ENCODE data around the gene BRD9.

The BRD9 gene

GRCh38 chr5:859798-860296 is 32.8 kb downstream of the BRD9 start:
- ChIA-PET POLR2A (no interaction called here), CTCF (no interaction called here)
- no peak for TF ChIP-seq ZNF10 (tag by site-specific recombination; IDR thresholded peaks at IDR 0.05)
- TF ChIP-seq ZNF2 (tag by site-specific recombination; IDR thresholded peaks at IDR 0.05), result no peak
- TF ChIP-seq ZNF292 (tag by site-specific recombination; IDR thresholded peaks at IDR 0.05; ENCODE audit: borderline replicate concordance, low read depth), result no peak
- no peak for TF ChIP-seq ZNF391 (tag by site-specific recombination; IDR thresholded peaks at IDR 0.05; ENCODE audit: borderline replicate concordance, low read depth)
- TF ChIP-seq SALL2 (tag by site-specific recombination; IDR thresholded peaks at IDR 0.05; ENCODE audit: borderline replicate concordance), result no peak
- TF ChIP-seq ZNF132 (tag by site-specific recombination; IDR thresholded peaks at IDR 0.05; ENCODE audit: borderline replicate concordance), result no peak
- no peak for TF ChIP-seq ZNF394 (tag by site-specific recombination; IDR thresholded peaks at IDR 0.05; ENCODE audit: borderline replicate concordance)
- no peak for TF ChIP-seq ZNF777 (tag by site-specific recombination; IDR thresholded peaks at IDR 0.05; ENCODE audit: borderline replicate concordance)
- TF ChIP-seq, protein P1, sequence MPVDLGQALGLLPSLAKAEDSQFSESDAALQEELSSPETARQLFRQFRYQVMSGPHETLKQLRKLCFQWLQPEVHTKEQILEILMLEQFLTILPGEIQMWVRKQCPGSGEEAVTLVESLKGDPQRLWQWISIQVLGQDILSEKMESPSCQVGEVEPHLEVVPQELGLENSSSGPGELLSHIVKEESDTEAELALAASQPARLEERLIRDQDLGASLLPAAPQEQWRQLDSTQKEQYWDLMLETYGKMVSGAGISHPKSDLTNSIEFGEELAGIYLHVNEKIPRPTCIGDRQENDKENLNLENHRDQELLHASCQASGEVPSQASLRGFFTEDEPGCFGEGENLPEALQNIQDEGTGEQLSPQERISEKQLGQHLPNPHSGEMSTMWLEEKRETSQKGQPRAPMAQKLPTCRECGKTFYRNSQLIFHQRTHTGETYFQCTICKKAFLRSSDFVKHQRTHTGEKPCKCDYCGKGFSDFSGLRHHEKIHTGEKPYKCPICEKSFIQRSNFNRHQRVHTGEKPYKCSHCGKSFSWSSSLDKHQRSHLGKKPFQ (tag by site-specific recombination; IDR thresholded peaks at IDR 0.05), result no peak
- TF ChIP-seq PRDM10 (tag by site-specific recombination; IDR thresholded peaks at IDR 0.05), result no peak
- TF ChIP-seq, protein P2, sequence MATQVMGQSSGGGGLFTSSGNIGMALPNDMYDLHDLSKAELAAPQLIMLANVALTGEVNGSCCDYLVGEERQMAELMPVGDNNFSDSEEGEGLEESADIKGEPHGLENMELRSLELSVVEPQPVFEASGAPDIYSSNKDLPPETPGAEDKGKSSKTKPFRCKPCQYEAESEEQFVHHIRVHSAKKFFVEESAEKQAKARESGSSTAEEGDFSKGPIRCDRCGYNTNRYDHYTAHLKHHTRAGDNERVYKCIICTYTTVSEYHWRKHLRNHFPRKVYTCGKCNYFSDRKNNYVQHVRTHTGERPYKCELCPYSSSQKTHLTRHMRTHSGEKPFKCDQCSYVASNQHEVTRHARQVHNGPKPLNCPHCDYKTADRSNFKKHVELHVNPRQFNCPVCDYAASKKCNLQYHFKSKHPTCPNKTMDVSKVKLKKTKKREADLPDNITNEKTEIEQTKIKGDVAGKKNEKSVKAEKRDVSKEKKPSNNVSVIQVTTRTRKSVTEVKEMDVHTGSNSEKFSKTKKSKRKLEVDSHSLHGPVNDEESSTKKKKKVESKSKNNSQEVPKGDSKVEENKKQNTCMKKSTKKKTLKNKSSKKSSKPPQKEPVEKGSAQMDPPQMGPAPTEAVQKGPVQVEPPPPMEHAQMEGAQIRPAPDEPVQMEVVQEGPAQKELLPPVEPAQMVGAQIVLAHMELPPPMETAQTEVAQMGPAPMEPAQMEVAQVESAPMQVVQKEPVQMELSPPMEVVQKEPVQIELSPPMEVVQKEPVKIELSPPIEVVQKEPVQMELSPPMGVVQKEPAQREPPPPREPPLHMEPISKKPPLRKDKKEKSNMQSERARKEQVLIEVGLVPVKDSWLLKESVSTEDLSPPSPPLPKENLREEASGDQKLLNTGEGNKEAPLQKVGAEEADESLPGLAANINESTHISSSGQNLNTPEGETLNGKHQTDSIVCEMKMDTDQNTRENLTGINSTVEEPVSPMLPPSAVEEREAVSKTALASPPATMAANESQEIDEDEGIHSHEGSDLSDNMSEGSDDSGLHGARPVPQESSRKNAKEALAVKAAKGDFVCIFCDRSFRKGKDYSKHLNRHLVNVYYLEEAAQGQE (tag by site-specific recombination; IDR thresholded peaks at IDR 0.05), result no peak
- no peak for TF ChIP-seq ZBTB1 (tag by site-specific recombination; IDR thresholded peaks at IDR 0.05)
- TF ChIP-seq ZNF202 (tag by site-specific recombination; IDR thresholded peaks at IDR 0.05; ENCODE audit: borderline replicate concordance), result no peak
- TF ChIP-seq ZNF677 (tag by site-specific recombination; IDR thresholded peaks at IDR 0.05), result no peak
- no peak for TF ChIP-seq GLI4 (tag by site-specific recombination; IDR thresholded peaks at IDR 0.05)
- no peak for TF ChIP-seq OSR2 (tag by site-specific recombination; IDR thresholded peaks at IDR 0.05)
- no peak for TF ChIP-seq ZNF621 (tag by site-specific recombination; IDR thresholded peaks at IDR 0.05)
- no peak for TF ChIP-seq ZNF747 (tag by site-specific recombination; IDR thresholded peaks at IDR 0.05)
- TF ChIP-seq ZNF354C (tag by site-specific recombination; IDR thresholded peaks at IDR 0.05; ENCODE audit: borderline replicate concordance, low read depth), result no peak
- TF ChIP-seq ZNF830 (tag by site-specific recombination; IDR thresholded peaks at IDR 0.05; ENCODE audit: low read depth), result no peak
- H3K4me3 ChIP-seq (ENCODE audit: low read depth, low read length), result no peak overlapping the region
- no peaks in the 10 kb centered on the region for H3K9me3 ChIP-seq (ENCODE audit: control insufficient read depth, insufficient read depth, low read depth, low read length)
- H3K27ac ChIP-seq (ENCODE audit: extremely low read depth, low read depth, low read length), result no peak overlapping the region
- H3K4me1 ChIP-seq (ENCODE audit: control insufficient read depth, insufficient read depth, low read length), result no peaks in the 10 kb centered on the region
- H3K36me3 ChIP-seq (ENCODE audit: control insufficient read depth in 2 of 2, insufficient read depth in 1 of 2, low read length in 2 of 2), result peaks cover 0 to 35% of the 10 kb centered on the region in 2 experiments; a peak in 2 of 3 replicates
